Measurements from ENCODE around the gene GAS7. TPM values are rescaled to one million over a fixed set of nuclear protein-coding genes. Genes with fewer than 3 reads are reported as not detected.

Gene GAS7
- total RNA-seq, 2 donors from 2014 or later: 69.0 to 70.8 TPM

DNA sequence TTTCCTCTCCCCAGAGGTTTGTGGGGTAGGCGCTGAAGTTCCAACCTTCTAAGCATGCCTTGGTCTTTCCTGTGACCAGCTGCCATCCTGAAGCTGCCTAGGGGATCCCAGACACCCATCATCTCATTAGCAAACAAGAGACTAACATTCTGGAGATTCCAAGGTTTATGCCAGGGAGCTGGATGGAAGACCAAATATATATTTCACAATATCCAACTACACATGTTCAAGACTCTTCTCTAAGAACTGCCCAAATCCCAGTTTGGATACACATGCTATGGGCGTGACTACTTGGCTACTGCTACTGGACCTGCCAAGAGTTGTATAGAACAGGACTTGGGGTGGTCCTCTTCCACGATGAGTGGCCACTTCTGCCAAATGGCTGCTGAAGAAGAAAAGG, 200.3 kb downstream of the GAS7 start:
- ATAC-seq (ENCODE audit: insufficient number of reproducible peaks, low FRiP score, low read depth): no peak
- no peaks in the 10 kb centered on the region for H3K4me1 ChIP-seq (ENCODE audit: control insufficient read depth in 1 of 2, low read depth in 2 of 2)
- TF ChIP-seq, protein P1, sequence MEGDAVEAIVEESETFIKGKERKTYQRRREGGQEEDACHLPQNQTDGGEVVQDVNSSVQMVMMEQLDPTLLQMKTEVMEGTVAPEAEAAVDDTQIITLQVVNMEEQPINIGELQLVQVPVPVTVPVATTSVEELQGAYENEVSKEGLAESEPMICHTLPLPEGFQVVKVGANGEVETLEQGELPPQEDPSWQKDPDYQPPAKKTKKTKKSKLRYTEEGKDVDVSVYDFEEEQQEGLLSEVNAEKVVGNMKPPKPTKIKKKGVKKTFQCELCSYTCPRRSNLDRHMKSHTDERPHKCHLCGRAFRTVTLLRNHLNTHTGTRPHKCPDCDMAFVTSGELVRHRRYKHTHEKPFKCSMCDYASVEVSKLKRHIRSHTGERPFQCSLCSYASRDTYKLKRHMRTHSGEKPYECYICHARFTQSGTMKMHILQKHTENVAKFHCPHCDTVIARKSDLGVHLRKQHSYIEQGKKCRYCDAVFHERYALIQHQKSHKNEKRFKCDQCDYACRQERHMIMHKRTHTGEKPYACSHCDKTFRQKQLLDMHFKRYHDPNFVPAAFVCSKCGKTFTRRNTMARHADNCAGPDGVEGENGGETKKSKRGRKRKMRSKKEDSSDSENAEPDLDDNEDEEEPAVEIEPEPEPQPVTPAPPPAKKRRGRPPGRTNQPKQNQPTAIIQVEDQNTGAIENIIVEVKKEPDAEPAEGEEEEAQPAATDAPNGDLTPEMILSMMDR (IDR thresholded peaks at IDR 0.05): no peak

DNA sequence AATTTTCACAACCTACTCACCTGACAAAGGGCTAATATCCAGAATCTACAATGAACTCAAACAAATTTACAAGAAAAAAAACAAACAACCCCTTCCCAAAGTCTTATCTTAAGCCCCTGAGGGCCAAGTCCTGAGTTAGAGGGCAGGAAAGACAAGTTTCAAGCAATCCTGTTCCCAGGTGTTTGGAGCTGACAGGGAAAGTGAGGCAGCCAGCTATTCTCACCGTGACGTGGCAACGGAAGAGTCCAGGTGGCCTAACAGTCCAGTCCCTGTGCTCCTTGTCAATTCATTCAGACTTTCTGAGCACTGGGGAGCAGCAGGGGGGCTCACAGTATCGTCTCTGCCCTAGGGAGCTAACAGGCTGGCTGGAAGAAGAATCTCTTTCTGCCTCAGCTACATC, 203.6 kb downstream of the GAS7 start:
- Histone ChIP-seq H3K27me3 (replicated peaks; ENCODE audit: insufficient read depth) (no peaks in the 10 kb centered on the region), H3K36me3 (no peaks in the 10 kb centered on the region), H3K27ac (no peak overlapping the region), H3K4me3 (no peak overlapping the region), H3K4me1 (ENCODE audit: control insufficient read depth in 1 of 2, low read depth in 2 of 2) (no peaks in the 10 kb centered on the region), H3K9me3 (no peaks in the 10 kb centered on the region)
- ATAC-seq (ENCODE audit: insufficient number of reproducible peaks, low FRiP score, low read depth) (no peak), DNase-seq (ENCODE audit: low spot score) (no peak)
- TF ChIP-seq, protein P1 (IDR thresholded peaks at IDR 0.05): no peak

More for the DNA sequence above, 200.3 kb downstream of the GAS7 start:
- Histone ChIP-seq H3K4me3 (no peak overlapping the region), H3K27ac (no peak overlapping the region), H3K9me3 (no peaks in the 10 kb centered on the region), H3K27me3 (replicated peaks; ENCODE audit: insufficient read depth) (no peaks in the 10 kb centered on the region), H3K36me3 (no peaks in the 10 kb centered on the region)
- no peak for DNase-seq (ENCODE audit: low spot score)

DNA sequence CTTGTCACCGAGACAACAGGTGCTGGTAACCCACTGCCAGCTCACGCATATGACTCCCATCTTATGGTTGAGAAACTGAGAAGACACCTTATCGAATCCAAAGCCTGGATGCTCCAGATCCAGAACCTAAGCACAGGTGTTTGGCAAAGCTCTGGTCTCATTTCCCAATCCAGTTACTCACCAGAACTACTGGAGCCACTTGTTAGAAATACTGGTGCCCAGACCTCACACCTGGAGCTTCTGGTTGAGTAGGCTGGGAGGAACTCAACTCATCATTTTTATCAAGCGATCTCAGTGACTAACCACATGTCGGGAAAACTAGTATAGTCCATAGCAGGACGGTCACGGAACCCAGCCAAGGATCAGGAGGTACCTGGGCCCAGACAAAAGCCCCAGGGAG, 206.6 kb downstream of the GAS7 start:
- H3K9me3 ChIP-seq: no peaks in the 10 kb centered on the region
- no peaks in the 10 kb centered on the region for H3K4me1 ChIP-seq (ENCODE audit: control insufficient read depth in 1 of 2, low read depth in 2 of 2)
- ATAC-seq (ENCODE audit: insufficient number of reproducible peaks, low FRiP score, low read depth) (no peak), DNase-seq (ENCODE audit: low spot score) (no peak)
- no peak overlapping the region for H3K27ac ChIP-seq
- no peaks in the 10 kb centered on the region for H3K36me3 ChIP-seq
- H3K27me3 ChIP-seq (replicated peaks; ENCODE audit: insufficient read depth): no peaks in the 10 kb centered on the region
- H3K4me3 ChIP-seq: no peak overlapping the region
- TF ChIP-seq, protein P1 (IDR thresholded peaks at IDR 0.05): no peak

DNA sequence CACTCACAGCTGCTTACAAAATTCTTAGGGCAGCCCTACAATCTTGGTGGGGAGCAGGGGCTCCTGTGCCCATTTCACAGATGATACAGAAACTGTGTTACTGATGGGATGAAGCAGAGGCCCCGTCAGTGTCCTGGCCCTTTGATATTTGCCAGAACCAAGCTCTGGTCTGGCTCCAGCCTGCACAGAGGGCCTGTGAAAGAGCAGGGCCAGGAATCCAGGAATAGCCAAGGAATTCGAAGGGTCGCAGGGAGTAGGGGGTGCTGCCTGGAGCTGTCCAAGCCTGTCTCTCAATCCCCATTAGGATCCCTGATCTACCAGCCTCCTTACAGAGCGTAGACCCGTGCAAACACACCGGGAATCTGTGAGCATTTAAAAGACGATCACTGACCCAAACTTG, 207.1 kb downstream of the GAS7 start:
- DNase-seq (ENCODE audit: low spot score) (no peak), ATAC-seq (ENCODE audit: insufficient number of reproducible peaks, low FRiP score, low read depth) (no peak)
- TF ChIP-seq, protein P1 (IDR thresholded peaks at IDR 0.05): no peak
- no peaks in the 10 kb centered on the region for H3K27me3 ChIP-seq (replicated peaks; ENCODE audit: insufficient read depth)
- H3K4me1 ChIP-seq (ENCODE audit: control insufficient read depth in 1 of 2, low read depth in 2 of 2): no peaks in the 10 kb centered on the region
- no peaks in the 10 kb centered on the region for H3K9me3 ChIP-seq
- no peaks in the 10 kb centered on the region for H3K36me3 ChIP-seq
- no peak overlapping the region for H3K4me3 ChIP-seq
- H3K27ac ChIP-seq: no peak overlapping the region

DNA sequence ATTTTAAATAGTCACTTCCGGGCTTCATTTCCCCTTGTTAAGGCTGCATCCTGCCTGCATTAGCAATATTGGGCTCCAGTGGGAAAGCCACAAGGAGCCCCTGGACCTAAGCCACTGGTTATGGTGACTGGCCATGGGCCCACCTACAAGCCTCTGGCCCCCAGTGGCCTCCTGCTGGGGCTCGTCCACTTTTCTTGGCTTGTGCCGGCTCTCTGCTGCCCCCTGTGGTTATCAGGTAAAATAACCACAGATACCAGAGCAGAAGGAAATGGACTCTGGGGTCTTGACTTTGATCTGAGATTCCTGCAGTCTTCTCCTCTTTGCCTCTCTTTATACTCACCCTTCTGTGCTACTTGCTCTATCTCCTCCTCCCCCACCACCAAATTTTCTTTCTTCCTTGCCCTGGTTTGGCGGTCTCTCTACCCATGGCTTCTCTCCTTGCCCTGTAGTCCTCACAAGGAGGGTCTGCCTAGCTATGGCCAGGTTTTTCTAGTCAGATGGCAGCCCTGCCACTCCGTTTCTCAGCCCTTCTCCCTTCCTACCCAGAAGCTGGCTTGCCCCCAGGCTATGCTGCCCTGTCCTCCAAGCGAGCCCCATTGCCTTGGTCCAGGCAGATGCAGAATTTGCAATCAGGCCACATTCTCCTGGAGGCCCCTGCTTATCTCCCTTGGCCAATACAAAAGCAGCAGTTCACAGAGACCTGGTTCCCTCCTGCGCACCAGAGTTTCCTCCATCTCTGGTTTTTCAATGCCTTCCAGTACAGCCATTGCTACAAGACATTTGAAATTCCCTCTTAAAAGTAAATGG, 210.4 kb downstream of the GAS7 start:
- no peaks in the 10 kb centered on the region for H3K36me3 ChIP-seq
- no peaks in the 10 kb centered on the region for H3K4me1 ChIP-seq (ENCODE audit: control insufficient read depth in 1 of 2, low read depth in 2 of 2)
- H3K4me3 ChIP-seq: no peak overlapping the region
- H3K9me3 ChIP-seq: no peaks in the 10 kb centered on the region
- no peaks in the 10 kb centered on the region for H3K27me3 ChIP-seq (replicated peaks; ENCODE audit: insufficient read depth)
- DNase-seq (ENCODE audit: low spot score): no peak
- H3K27ac ChIP-seq: no peak overlapping the region
- ATAC-seq (ENCODE audit: insufficient number of reproducible peaks, low FRiP score, low read depth): no peak
- TF ChIP-seq, protein P1 (IDR thresholded peaks at IDR 0.05): peak; percentile 68

Measured in thoracic aorta (tissue), 2 donors.